Body of pancreas (tissue), 4 donors: ENCODE results near the gene ABCC9.

Experiments used
- CTCF ChIP-seq, 7 experiments: fragments of 450-650 bp in 4 of 7; fragments of 200-600 bp in 3 of 7; sonication (generic) in 3 of 7; IDR thresholded peaks; one replicate each; pipeline ENCODE4 v1.5.1; 2016 to 2019; ENCODE audit warnings: antibody characterized with exemption in 7 of 7
- POLR2A ChIP-seq, 3 donors: fragments of 450-650 bp; IDR thresholded peaks; one replicate each; pipeline ENCODE4 v1.6.1; 2016; ENCODE audit warnings: antibody characterized with exemption in 3 of 3, mild to moderate bottlenecking in 2 of 3

DNA sequence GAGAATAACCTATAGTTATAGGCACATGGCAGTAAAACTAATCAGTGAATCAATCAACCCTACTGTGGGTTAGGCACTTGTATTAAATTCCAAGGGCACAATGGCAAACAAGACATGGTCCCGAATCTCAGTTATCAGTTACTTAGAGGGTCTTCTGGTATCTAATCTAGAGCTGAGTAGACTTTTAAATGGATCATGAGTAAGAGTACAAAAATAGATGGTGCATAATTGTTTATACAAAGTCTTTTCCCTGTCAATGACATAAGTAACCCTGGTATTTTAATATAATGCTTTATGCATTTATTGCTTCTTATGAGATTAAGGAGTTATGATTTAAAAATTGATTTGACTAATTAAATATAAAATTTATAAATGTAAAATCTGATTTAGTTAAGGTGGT is 143.7 kb downstream of the ABCC9 start:
- TF ChIP-seq CTCF (IDR thresholded peaks at IDR 0.05): no peak
- TF ChIP-seq POLR2A (IDR thresholded peaks at IDR 0.05): no peak
